ENCODE results near the gene KRTAP10-7. TPM values are rescaled to one million over a fixed set of nuclear protein-coding genes. Genes with fewer than 3 reads are reported as not detected.

Gene KRTAP10-7
- total RNA-seq, 1 experiment from 2014 or later, result not detected

DNA sequence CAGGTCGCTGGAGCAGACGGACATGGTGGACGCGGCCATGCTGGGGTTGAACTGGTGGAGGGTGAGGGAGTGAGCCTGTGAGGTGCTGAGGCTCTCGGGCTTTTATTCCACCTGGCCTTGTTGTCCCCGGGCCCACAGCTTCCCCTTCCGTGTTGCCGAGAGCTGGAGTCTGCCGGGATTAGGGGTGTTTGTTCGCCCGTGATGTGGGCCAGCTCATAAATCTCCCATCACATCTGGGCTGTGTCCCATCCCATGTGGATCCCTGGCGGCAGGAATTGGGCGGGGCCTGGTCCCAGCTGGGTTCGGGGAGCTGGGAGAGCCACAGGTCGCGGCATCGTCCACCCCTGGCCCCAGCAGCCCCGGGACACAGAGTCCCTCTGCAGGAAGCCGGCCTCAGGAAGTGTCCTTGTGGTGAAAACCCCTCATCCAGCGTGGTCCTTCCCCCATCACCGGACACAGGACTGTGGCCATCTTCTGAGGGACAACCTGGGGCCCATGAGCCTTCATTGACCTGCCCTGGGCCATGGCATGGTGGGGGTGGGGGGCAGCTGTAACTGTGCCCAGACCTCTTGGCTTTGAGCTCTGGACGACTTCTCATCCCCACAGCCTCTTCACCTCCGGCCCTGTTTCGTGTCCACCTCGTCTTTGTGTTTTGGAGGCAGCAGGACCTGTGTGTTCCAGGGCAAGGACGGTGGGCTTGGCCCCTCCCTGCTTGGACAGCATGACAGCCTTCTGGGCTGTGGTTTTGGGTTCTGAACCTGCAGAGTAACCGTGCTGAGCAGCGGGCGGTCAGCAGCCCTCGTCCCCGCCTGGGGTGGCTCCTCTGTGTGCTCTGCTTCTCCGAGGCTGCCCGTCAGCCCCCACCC lies 7.7 kb upstream of the KRTAP10-7 start, which contains the start of gene KRTAP10-6:
KRTAP10-6 (minus strand) TSS at position 60 of the 866 bp plus-strand sequence; CDS start at position 39, 21 bp downstream.
- no peaks in the 10 kb centered on the region for H3K9me3 ChIP-seq
- H3K27me3 Mint-ChIP-seq (ENCODE audit: insufficient read depth, unreplicated experiment), result no peaks in the 10 kb centered on the region
- no peaks in the 10 kb centered on the region for H3K36me3 Mint-ChIP-seq (ENCODE audit: insufficient read depth, unreplicated experiment)
- H3K36me3 ChIP-seq (ENCODE audit: control insufficient read depth, insufficient read depth, low read length), result no peaks in the 10 kb centered on the region
- CTCF ChIA-PET, result no interaction called here
- no peak for TF ChIP-seq CTCF (IDR thresholded peaks at IDR 0.05; ENCODE audit: insufficient read depth in 1 of 2, low read depth in 1 of 2, low read length in 1 of 2, severe bottlenecking in 1 of 2, unreplicated experiment in 1 of 2)
- DNase-seq, result no peak
- H3K4me1 ChIP-seq, result no peaks in the 10 kb centered on the region
- H3K9me3 Mint-ChIP-seq (ENCODE audit: unreplicated experiment), result peaks cover 3% of the 10 kb centered on the region
- no peak within 1 kb of the TSS for H3K27ac Mint-ChIP-seq (ENCODE audit: unreplicated experiment)
- intact Hi-C loops (cut with micrococcal nuclease; ENCODE audit: unreplicated experiment), result no loop called here
- BruUV-seq (replicated peaks), result no TSS peak
- no peak within 1 kb of the TSS for H3K4me3 ChIP-seq (ENCODE audit: low read depth, low read length)
- H3K27me3 ChIP-seq (replicated peaks; ENCODE audit: control insufficient read depth, insufficient read depth, low read length), result no peaks in the 10 kb centered on the region
- peaks cover 1% of the 10 kb centered on the region for H3K4me1 Mint-ChIP-seq (ENCODE audit: low read depth, unreplicated experiment)
- POLR2A ChIA-PET, result no interaction called here
- no peak within 1 kb of the TSS for H3K4me3 Mint-ChIP-seq (ENCODE audit: unreplicated experiment)

- H3K27me3 ChIP-seq (replicated peaks; ENCODE audit: control insufficient read depth, insufficient read depth, low read length), result no peaks in the 10 kb centered on the region
- POLR2A ChIA-PET, result no interaction called here
Measured at GRCh38 chr21:44593598-44594405, 6.6 kb upstream of the KRTAP10-7 start.

More at GRCh38 chr21:44593598-44594405, 6.6 kb upstream of the KRTAP10-7 start:
- no peaks in the 10 kb centered on the region for H3K36me3 Mint-ChIP-seq (ENCODE audit: insufficient read depth, unreplicated experiment)
- CTCF ChIA-PET, result no interaction called here
- TF ChIP-seq CTCF (IDR thresholded peaks at IDR 0.05; ENCODE audit: insufficient read depth in 1 of 2, low read depth in 1 of 2, low read length in 1 of 2, severe bottlenecking in 1 of 2, unreplicated experiment in 1 of 2), result no peak
- no peak overlapping the region for H3K27ac Mint-ChIP-seq (ENCODE audit: unreplicated experiment)
- Histone ChIP-seq H3K36me3 (ENCODE audit: control insufficient read depth, insufficient read depth, low read length) (no peaks in the 10 kb centered on the region), H3K9me3 (no peaks in the 10 kb centered on the region), H3K4me3 (ENCODE audit: low read depth, low read length) (no peak overlapping the region), H3K4me1 (no peaks in the 10 kb centered on the region)
- DNase-seq, result no peak
- H3K4me1 Mint-ChIP-seq (ENCODE audit: low read depth, unreplicated experiment), result peaks cover 7% of the 10 kb centered on the region
- no TSS peak for BruUV-seq (replicated peaks)
- peaks cover 4% of the 10 kb centered on the region for H3K27me3 Mint-ChIP-seq (ENCODE audit: insufficient read depth, unreplicated experiment)
- H3K4me3 Mint-ChIP-seq (ENCODE audit: unreplicated experiment), result no peak overlapping the region
- intact Hi-C loops (cut with micrococcal nuclease; ENCODE audit: unreplicated experiment), result no loop called here
- peaks cover 14% of the 10 kb centered on the region for H3K9me3 Mint-ChIP-seq (ENCODE audit: unreplicated experiment)
